ENCODE measurements around the gene C4BPB.

C4BPB gene

GRCh38 chr1:207139616-207140015 lies 51.0 kb downstream of the C4BPB start:
- H3K4me3 ChIP-seq (ENCODE audit: low read length) = no peak overlapping the region
- no peak for TF ChIP-seq CTCF (conservative IDR thresholded peaks at IDR 0.05; ENCODE audit: low read length)
- DNase-seq (ENCODE audit: low read depth) = no peak

- DNase-seq (ENCODE audit: low read depth) = no peak
- no peak for TF ChIP-seq CTCF (conservative IDR thresholded peaks at IDR 0.05; ENCODE audit: low read length)
- no peak overlapping the region for H3K4me3 ChIP-seq (ENCODE audit: low read length)
These were observed 51.9 kb downstream of the C4BPB start for GRCh38 chr1:207140536-207140935.

GRCh38 chr1:207145401-207146058 lies 56.9 kb downstream of the C4BPB start:
- no peak for DNase-seq (ENCODE audit: low read depth)
- no peak overlapping the region for H3K4me3 ChIP-seq (ENCODE audit: low read length)
- TF ChIP-seq CTCF (conservative IDR thresholded peaks at IDR 0.05; ENCODE audit: low read length) = no peak

All from AG10803 (cell line).